Astrocyte (in vitro differentiated cells and primary cell): ENCODE results near the gene PROSER2.

Source experiments
- CTCF ChIP-seq: IDR thresholded peaks from 2 replicates; pipeline ENCODE4 v1.5.1; 2011; ENCODE audit warnings: low read depth, mild to moderate bottlenecking, inconsistent platforms, low read length, moderate library complexity; ENCODE audit not compliant: insufficient read depth
- EZH2 ChIP-seq: IDR thresholded peaks from 2 replicates; pipeline ENCODE4 v1.6.1; 2012; ENCODE audit warnings: mild to moderate bottlenecking, low read length, inconsistent platforms; ENCODE audit not compliant: insufficient read depth

GRCh38 chr10:11827006-11827405 lies 3.9 kb downstream of the PROSER2 start:
- TF ChIP-seq EZH2: no peak
- TF ChIP-seq CTCF: no peak
